H9 (cell line): Measurements from ENCODE around the gene ABHD17B. TPM values are rescaled to one million over a fixed set of nuclear protein-coding genes. Genes with fewer than 3 reads are reported as not detected.

Experiments used
- DNase-seq: peaks from one replicate; pipeline ENCODE4 v3.0.0-alpha.2; 2017
- H2AFZ ChIP-seq: one replicate; pipeline ENCODE4 v1.6.1; 2013; ENCODE audit warnings: mild to moderate bottlenecking, low read length, control low read depth, moderate library complexity
- H2AK5ac ChIP-seq: 2 replicates; pipeline ENCODE4 v1.6.1; 2013; ENCODE audit warnings: low read length, control low read depth, mixed read lengths; ENCODE audit not compliant: insufficient read length
- H2BK120ac ChIP-seq: one replicate; pipeline ENCODE4 v1.6.1; 2013; ENCODE audit warnings: low read depth, mild to moderate bottlenecking, low read length, control low read depth, inconsistent platforms; ENCODE audit not compliant: poor library complexity, severe bottlenecking
- H2BK12ac ChIP-seq: 2 replicates; pipeline ENCODE4 v1.6.1; 2013; ENCODE audit warnings: low read length, control low read depth, mixed read lengths, low read depth; ENCODE audit not compliant: insufficient read length
- H2BK15ac ChIP-seq: 2 replicates; pipeline ENCODE4 v1.6.1; 2013; ENCODE audit warnings: low read depth, low read length, control low read depth
- H2BK20ac ChIP-seq: one replicate; pipeline ENCODE4 v1.6.1; 2013; ENCODE audit warnings: low read depth, mild to moderate bottlenecking, low read length, control low read depth, inconsistent platforms; ENCODE audit not compliant: poor library complexity, severe bottlenecking
- H2BK5ac ChIP-seq: 2 replicates; pipeline ENCODE4 v1.6.1; 2013; ENCODE audit warnings: low read length, control low read depth, mixed read lengths; ENCODE audit not compliant: insufficient read length
- H3K14ac ChIP-seq: 2 replicates; pipeline ENCODE4 v1.6.1; 2013; ENCODE audit warnings: low read length, control low read depth; ENCODE audit not compliant: insufficient read depth
- H3K18ac ChIP-seq: 2 replicates; pipeline ENCODE4 v1.6.1; 2013; ENCODE audit warnings: low read depth, mild to moderate bottlenecking, mixed read lengths, low read length, control low read depth; ENCODE audit not compliant: insufficient read length
- H3K23ac ChIP-seq: 2 replicates; pipeline ENCODE4 v1.6.1; 2013; ENCODE audit warnings: low read length, control low read depth, mixed read lengths, low read depth; ENCODE audit not compliant: insufficient read length
- H3K23me2 ChIP-seq: 2 replicates; pipeline ENCODE4 v1.6.1; 2013; ENCODE audit warnings: low read depth, mild to moderate bottlenecking, mixed read lengths, low read length, control low read depth; ENCODE audit not compliant: insufficient read length, poor library complexity, severe bottlenecking
- H3K27ac ChIP-seq: 2 replicates; pipeline ENCODE4 v1.5.1; 2013; ENCODE audit warnings: low read length, control low read depth, mixed read lengths, low read depth; ENCODE audit not compliant: insufficient read length
- H3K27me3 ChIP-seq: 2 replicates; pipeline ENCODE4 v1.6.1; 2013; ENCODE audit warnings: low read length, control low read depth, inconsistent platforms; ENCODE audit not compliant: insufficient read depth
- H3K4ac ChIP-seq: 2 replicates; pipeline ENCODE4 v1.6.1; 2013; ENCODE audit warnings: low read depth, mild to moderate bottlenecking, control low read depth, inconsistent platforms, low read length, moderate library complexity
- H3K4me1 ChIP-seq: 2 replicates; pipeline ENCODE4 v1.6.1; 2013; ENCODE audit warnings: low read length, control low read depth, inconsistent platforms; ENCODE audit not compliant: insufficient read depth
- H3K4me2 ChIP-seq: 2 replicates; pipeline ENCODE4 v1.6.1; 2013; ENCODE audit warnings: low read length, control low read depth, mixed read lengths; ENCODE audit not compliant: insufficient read length, insufficient read depth
- H3K56ac ChIP-seq: 2 replicates; pipeline ENCODE4 v1.6.1; 2013; ENCODE audit warnings: low read depth, mild to moderate bottlenecking, mixed read lengths, low read length, control low read depth; ENCODE audit not compliant: insufficient read length
- H3K79me1 ChIP-seq: 2 replicates; pipeline ENCODE4 v1.6.1; 2013; ENCODE audit warnings: low read depth, mild to moderate bottlenecking, moderate library complexity, low read length, control low read depth, inconsistent platforms; ENCODE audit not compliant: insufficient read depth, poor library complexity, severe bottlenecking
- H3K79me2 ChIP-seq: 2 replicates; pipeline ENCODE4 v1.6.1; 2013; ENCODE audit warnings: low read length, control low read depth, inconsistent platforms; ENCODE audit not compliant: insufficient read depth
- H3K9ac ChIP-seq: 2 replicates; pipeline ENCODE4 v1.6.1; 2013; ENCODE audit warnings: low read length, control low read depth, mixed read lengths; ENCODE audit not compliant: insufficient read length; ENCODE audit errors: extremely low read depth
- H3K9me3 ChIP-seq: one replicate; pipeline ENCODE4 v1.6.1; 2013; ENCODE audit warnings: low read depth, low read length, inconsistent platforms; ENCODE audit not compliant: control insufficient read depth
- H3T11ph ChIP-seq: one replicate; pipeline ENCODE4 v1.6.1; 2013; ENCODE audit warnings: mild to moderate bottlenecking, low read length, control low read depth, inconsistent platforms
- H4K20me1 ChIP-seq: one replicate; pipeline ENCODE4 v1.6.1; 2013; ENCODE audit not compliant: control insufficient read depth, insufficient read length, insufficient read depth
- H4K5ac ChIP-seq: 2 replicates; pipeline ENCODE4 v1.6.1; 2013; ENCODE audit warnings: low read depth, mild to moderate bottlenecking, mixed read lengths, low read length, control low read depth; ENCODE audit not compliant: insufficient read length
- H4K8ac ChIP-seq: replicated peaks from 2 replicates; pipeline ENCODE4 v1.6.1; 2013; ENCODE audit warnings: low read length, control low read depth, mixed read lengths, low read depth; ENCODE audit not compliant: insufficient read length
- H4K91ac ChIP-seq: 2 replicates; pipeline ENCODE4 v1.6.1; 2013; ENCODE audit warnings: low read depth, mild to moderate bottlenecking, moderate library complexity, mixed read lengths, low read length, control low read depth; ENCODE audit not compliant: insufficient read length
- H3K27ac Mint-ChIP-seq, 3 experiments: 2 replicates in 2 of 3; 3 replicates in 1 of 3; pipeline ENCODE4 v1.8.0; 2020 to 2021; ENCODE audit warnings: mixed read lengths in 3 of 3, mild to moderate bottlenecking in 1 of 3, moderate library complexity in 1 of 3
- H3K27me3 Mint-ChIP-seq: 2 replicates; pipeline ENCODE4 v1.8.0; 2021; ENCODE audit warnings: low read depth, mild to moderate bottlenecking, moderate library complexity, mixed read lengths
- H3K36me3 Mint-ChIP-seq, 3 experiments: 2 replicates in 2 of 3; 3 replicates in 1 of 3; pipeline ENCODE4 v1.8.0; 2020 to 2021; ENCODE audit warnings: low read depth in 3 of 3, mixed read lengths in 3 of 3; ENCODE audit not compliant: insufficient read depth in 1 of 3
- H3K4me1 Mint-ChIP-seq, 2 experiments: 2 replicates each; pipeline ENCODE4 v1.8.0; 2020; ENCODE audit warnings: mixed read lengths in 2 of 2
- H3K4me3 Mint-ChIP-seq, 2 experiments: 2 replicates in 1 of 2; 3 replicates in 1 of 2; pipeline ENCODE4 v1.8.0; 2020 to 2021; ENCODE audit warnings: mild to moderate bottlenecking in 2 of 2, mixed read lengths in 2 of 2, moderate library complexity in 1 of 2
- H3K9me3 Mint-ChIP-seq, 2 experiments: 2 replicates in 1 of 2; 3 replicates in 1 of 2; pipeline ENCODE4 v1.8.0; 2020; ENCODE audit warnings: mild to moderate bottlenecking in 2 of 2, mixed read lengths in 2 of 2, moderate library complexity in 1 of 2
- CTCF ChIP-seq: fragments of 200-600 bp; sonication (generic); conservative IDR thresholded peaks from 3 replicates; pipeline ENCODE4 v1.8.0; 2021; ENCODE audit warnings: antibody characterized with exemption, mild to moderate bottlenecking
- WGBS: extraction: QIAGEN DNeasy Blood & Tissue Kit; methylation state at CpG from one replicate; pipeline ENCODE4 v1.1.7; 2013; ENCODE audit warnings: missing lambda C conversion rate, low lambda C conversion rate, mixed read lengths; ENCODE audit not compliant: insufficient read length; ENCODE audit errors: extremely low coverage; 5-methylcytosine and 5-hydroxymethylcytosine counted together
- total RNA-seq: library from RNA; stranded (reverse); gene quantifications from 2 replicates; pipeline ENCODE4 v1.2.1, GENCODE V29; 2021

The ABHD17B gene
- total RNA-seq, 1 experiment from 2014 or later = 67.6 TPM

DNA sequence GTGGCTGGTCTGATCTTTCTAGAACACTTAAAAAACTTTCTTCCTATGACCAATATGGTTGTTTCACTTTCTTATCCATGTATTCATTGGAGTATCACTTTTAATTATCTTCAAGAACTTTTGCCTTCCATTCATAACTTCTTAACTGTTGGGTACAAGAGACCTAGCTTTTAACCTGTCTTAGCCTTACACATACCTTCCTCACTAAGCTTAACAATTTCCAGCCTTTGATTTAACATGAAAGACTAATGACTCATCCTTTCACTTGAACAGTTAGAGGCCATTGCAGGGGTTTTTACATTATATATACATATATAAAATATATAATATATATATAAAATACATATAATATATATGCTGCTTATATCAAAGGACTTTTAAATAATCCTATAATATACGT, 57.9 kb downstream of the ABHD17B start:
- Histone ChIP-seq H3K56ac (no peak overlapping the region), H2BK120ac (no peak overlapping the region), H3K23me2 (no peaks in the 10 kb centered on the region), H3K27ac (no peak overlapping the region), H2AFZ (no peak overlapping the region), H3K14ac (no peak overlapping the region), H3K79me1 (no peaks in the 10 kb centered on the region), H3K79me2 (no peaks in the 10 kb centered on the region), H4K91ac (no peak overlapping the region), H4K5ac (no peak overlapping the region), H2BK12ac (no peak overlapping the region), H2AK5ac (no peak overlapping the region), H4K8ac (no peak overlapping the region), H2BK15ac (no peak overlapping the region), H3K23ac (no peak overlapping the region), H3T11ph (no peak overlapping the region), H2BK5ac (no peak overlapping the region), H3K27me3 (no peaks in the 10 kb centered on the region), H3K18ac (no peak overlapping the region), H3K4me2 (no peak overlapping the region), H3K4ac (no peak overlapping the region), H3K9me3 (no peaks in the 10 kb centered on the region), H3K4me1 (no peaks in the 10 kb centered on the region), H2BK20ac (no peak overlapping the region), H4K20me1 (no peaks in the 10 kb centered on the region), H3K9ac (no peak overlapping the region)
- Mint-ChIP-seq H3K4me3 (no peak overlapping the region), H3K9me3 (peaks cover 5 to 6% of the 10 kb centered on the region in 2 experiments; a peak in 3 of 5 replicates), H3K4me1 (peaks cover 1 to 7% of the 10 kb centered on the region in 2 experiments; a peak in 3 of 4 replicates), H3K36me3 (peaks cover 4 to 6% (median 4%) of the 10 kb centered on the region in 3 experiments; a peak in 6 of 7 replicates), H3K27ac (no peak overlapping the region), H3K27me3 (no peaks in the 10 kb centered on the region)
- no CpG with 5 or more reads among the region's 1 CpG for WGBS
- DNase-seq = no peak
- TF ChIP-seq CTCF = no peak
